Naive B cell (primary cell): ENCODE data around the gene LBP. TPM values are rescaled to one million over a fixed set of nuclear protein-coding genes. Genes with fewer than 3 reads are reported as not detected.
A peak's percentile ranks its signal among the peaks of the same experiment; 100 is the strongest.

Experiments used
- ATAC-seq, 2 donors: fragments of 150-1000 bp; cut with Tn5 transposase; 2 replicates each; pipeline ENCODE4 v1.10.0; 2021; ENCODE audit warnings: low read depth in 2 of 2, mild to moderate bottlenecking in 2 of 2, moderate library complexity in 2 of 2
- DNase-seq: peaks from one replicate; pipeline ENCODE4 v3.0.0; 2022
- H3K27ac Mint-ChIP-seq, 6 donors: one replicate each; pipeline ENCODE4 v1.8.0; 2020 to 2022; ENCODE audit warnings: mild to moderate bottlenecking in 6 of 6, mixed read lengths in 6 of 6, moderate library complexity in 5 of 6, inconsistent platforms in 2 of 6
- H3K27me3 Mint-ChIP-seq, 3 donors: one replicate each; pipeline ENCODE4 v1.8.0; 2021 to 2022; ENCODE audit warnings: mixed read lengths in 3 of 3, mild to moderate bottlenecking in 1 of 3
- H3K36me3 Mint-ChIP-seq, 2 donors: one replicate each; pipeline ENCODE4 v1.8.0; 2020 to 2022; ENCODE audit warnings: mixed read lengths in 2 of 2, inconsistent platforms in 1 of 2, mild to moderate bottlenecking in 1 of 2
- H3K4me1 Mint-ChIP-seq, 3 donors: one replicate each; pipeline ENCODE4 v1.8.0; 2020 to 2022; ENCODE audit warnings: mixed read lengths in 3 of 3, inconsistent platforms in 1 of 3, mild to moderate bottlenecking in 1 of 3, moderate library complexity in 1 of 3
- H3K4me3 Mint-ChIP-seq, 8 donors: one replicate each; pipeline ENCODE4 v1.8.0; 2020 to 2022; ENCODE audit warnings: mild to moderate bottlenecking in 8 of 8, mixed read lengths in 8 of 8, moderate library complexity in 8 of 8, inconsistent platforms in 2 of 8
- H3K9me3 Mint-ChIP-seq, 7 donors: one replicate each; pipeline ENCODE4 v1.8.0; 2020 to 2022; ENCODE audit warnings: mixed read lengths in 7 of 7, mild to moderate bottlenecking in 5 of 7, inconsistent platforms in 2 of 7, moderate library complexity in 1 of 7
- polyA plus RNA-seq, 6 donors: library from polyadenylated mRNA; unstranded; fragments of 300-500 nt; fragmentation: Illumina TruSeq; gene quantifications; one replicate each; pipeline ENCODE4 v1.2.3, GENCODE V29; 2021; ENCODE audit warnings: low read depth in 6 of 6

Gene LBP
- polyA plus RNA-seq, 6 donors from 2014 or later, result not detected

DNA sequence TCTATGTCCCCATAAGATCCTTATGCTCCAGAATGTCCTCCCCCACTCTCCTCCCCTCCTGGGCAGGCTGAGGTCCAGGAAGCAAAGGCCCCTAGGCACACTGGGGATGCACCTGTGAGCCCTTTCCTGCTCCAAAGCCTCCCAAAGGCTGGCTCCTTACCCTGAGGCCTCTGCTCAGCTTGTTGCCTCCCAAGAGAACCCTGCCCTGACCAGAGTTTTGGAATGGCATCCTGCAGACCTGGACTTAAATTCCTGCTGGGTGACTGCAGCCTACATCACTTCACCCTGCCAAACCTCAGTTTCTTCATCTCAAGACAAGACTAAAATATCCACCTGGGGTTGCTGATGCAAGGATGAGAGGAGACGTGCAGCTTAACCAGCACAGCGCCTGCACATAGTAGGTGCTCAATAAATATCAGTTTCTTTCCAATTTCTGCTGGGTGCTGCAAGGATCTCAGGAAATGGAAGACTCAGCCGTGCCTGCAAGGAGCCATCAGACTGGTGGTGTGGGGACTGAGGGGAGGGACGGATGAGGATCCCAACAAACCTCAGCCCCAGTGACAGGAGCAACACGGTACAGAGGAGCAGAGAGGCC, 2.1 kb upstream of the LBP start:
- no peaks in the 10 kb centered on the region for H3K4me1 Mint-ChIP-seq
- H3K9me3 Mint-ChIP-seq, result no peaks in the 10 kb centered on the region
- peaks cover 3 to 25% (median 20%) of the 10 kb centered on the region in 3 donors for H3K27me3 Mint-ChIP-seq
- DNase-seq (no peak), ATAC-seq (no peak)
- H3K36me3 Mint-ChIP-seq, result no peaks in the 10 kb centered on the region
- no peak overlapping the region for H3K4me3 Mint-ChIP-seq
- H3K27ac Mint-ChIP-seq, result no peak overlapping the region

DNA sequence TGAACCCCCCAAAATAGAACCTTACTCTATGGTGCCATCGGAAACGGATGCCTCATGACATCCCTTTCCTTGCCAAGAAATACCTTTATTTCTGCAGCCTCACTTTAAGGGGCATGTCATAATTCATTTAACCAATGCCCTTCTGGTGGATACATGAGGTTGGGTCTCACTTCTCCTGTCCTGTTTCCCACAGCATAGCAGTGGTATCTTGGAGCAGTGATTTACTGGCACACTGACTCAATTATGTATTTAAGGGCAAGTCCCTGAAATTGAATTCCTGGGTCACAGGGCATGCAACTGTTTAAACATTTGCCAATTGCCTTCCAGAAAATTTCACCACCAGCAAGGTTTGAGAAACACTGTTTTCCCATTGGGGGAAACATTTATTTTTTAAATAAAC, 639 bp upstream of the LBP start:
- ATAC-seq (no peak), DNase-seq (no peak)
- Mint-ChIP-seq H3K27ac (no peak overlapping the region), H3K27me3 (peaks cover 3 to 22% (median 18%) of the 10 kb centered on the region in 3 donors), H3K9me3 (no peaks in the 10 kb centered on the region), H3K36me3 (no peaks in the 10 kb centered on the region), H3K4me3 (no peak overlapping the region), H3K4me1 (no peaks in the 10 kb centered on the region)

DNA sequence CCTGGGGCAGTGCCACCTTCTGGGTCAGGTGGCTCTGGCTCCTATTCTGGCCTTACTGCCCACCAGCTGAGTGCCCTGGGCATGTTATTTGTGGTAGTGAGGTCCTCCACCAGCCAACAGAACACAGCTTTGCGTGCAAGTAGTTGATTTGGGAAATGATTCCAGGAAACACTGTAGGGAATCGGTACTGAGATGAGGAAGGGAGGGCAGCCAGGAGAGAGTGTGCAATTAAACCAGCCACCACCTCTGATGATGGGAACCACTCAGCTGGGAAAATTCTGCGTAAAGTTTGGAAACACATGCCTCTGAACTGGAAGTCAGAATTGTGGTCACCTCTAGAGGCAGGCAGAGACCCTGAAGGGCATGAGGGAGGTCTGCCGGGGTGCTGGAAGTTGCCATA, 459 bp downstream of the LBP start:
- Mint-ChIP-seq H3K4me1 (no peaks in the 10 kb centered on the region), H3K9me3 (no peaks in the 10 kb centered on the region), H3K36me3 (no peaks in the 10 kb centered on the region), H3K4me3 (no peak overlapping the region), H3K27ac (no peak overlapping the region), H3K27me3 (peaks cover 0 to 22% (median 20%) of the 10 kb centered on the region in 3 donors)
- no peak for DNase-seq
- no peak for ATAC-seq

DNA sequence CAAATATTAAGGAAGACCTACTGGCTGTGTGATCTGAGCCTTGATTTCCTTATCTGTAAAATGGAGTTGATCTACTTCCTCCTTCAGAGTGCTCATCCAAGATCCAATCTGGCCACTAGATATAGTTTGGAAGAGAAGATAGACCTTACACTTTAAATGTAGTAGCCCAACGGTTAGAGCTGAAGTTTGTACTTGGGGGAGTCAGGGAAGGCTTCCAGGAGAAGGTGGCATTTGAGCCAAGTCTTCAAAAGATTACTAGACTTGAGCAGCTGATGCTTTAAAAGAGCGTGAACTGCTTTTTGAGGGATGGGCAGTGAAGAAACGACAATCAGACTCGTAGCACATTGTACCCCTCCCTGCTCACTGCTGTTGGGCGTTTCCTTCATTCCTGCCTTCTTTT, 3.6 kb downstream of the LBP start:
- Mint-ChIP-seq H3K4me1 (no peaks in the 10 kb centered on the region), H3K27me3 (peaks cover 0 to 16% (median 8%) of the 10 kb centered on the region in 3 donors), H3K27ac (no peak overlapping the region), H3K36me3 (no peaks in the 10 kb centered on the region), H3K9me3 (no peaks in the 10 kb centered on the region), H3K4me3 (no peak overlapping the region)
- ATAC-seq (no peak), DNase-seq (no peak)

DNA sequence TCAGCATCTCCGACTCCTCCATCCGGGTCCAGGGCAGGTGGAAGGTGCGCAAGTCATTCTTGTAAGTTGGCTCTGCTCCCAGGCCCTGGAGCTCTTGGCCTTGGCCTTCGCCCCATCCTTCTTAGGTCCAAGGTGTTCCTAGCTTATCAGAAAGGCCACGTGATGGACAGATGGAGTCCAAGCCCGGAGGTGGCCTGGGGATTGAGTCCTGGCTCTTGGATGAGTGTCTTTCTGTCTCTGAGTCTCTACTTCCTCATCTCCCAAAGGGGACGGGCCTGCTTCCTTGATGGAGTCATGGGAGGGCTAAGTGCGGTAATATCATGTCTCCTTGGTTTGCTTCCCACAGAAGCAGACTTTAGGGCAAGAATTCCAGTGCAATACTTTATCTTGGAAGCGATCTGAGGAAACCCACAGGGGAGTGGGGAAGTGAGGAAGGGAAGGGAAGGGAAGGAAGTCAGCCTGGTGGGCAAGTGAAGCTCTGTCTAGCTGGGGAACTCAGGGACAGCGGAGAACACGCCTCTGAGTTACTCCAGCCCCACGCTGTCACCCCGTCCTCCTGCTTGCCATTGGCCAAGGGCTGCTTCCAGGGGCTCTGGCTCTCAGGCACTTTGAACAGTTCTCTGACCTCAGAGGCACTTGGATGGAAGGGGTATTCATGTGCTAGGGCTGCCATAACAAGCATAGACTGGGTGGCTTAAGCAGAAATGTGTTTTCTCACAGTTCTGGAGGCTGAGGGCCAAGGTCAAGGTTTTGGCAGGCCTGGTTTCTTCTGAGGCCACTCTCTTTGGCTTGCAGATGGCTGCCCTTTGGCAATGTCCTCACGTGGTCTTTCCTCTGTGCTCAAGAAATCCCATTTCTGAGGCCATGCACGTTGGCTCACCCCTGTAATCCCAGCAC, 4.8 kb downstream of the LBP start:
- DNase-seq, result no peak
- no peaks in the 10 kb centered on the region for H3K36me3 Mint-ChIP-seq
- no peak for ATAC-seq
- peaks cover 0 to 5% (median 4%) of the 10 kb centered on the region in 3 donors for H3K4me1 Mint-ChIP-seq
- peaks cover 0 to 16% (median 8%) of the 10 kb centered on the region in 3 donors for H3K27me3 Mint-ChIP-seq
- H3K27ac Mint-ChIP-seq, result peak overlapping the region in 1 of 6 donors; percentile 64
- no peaks in the 10 kb centered on the region for H3K9me3 Mint-ChIP-seq
- H3K4me3 Mint-ChIP-seq, result no peak overlapping the region

DNA sequence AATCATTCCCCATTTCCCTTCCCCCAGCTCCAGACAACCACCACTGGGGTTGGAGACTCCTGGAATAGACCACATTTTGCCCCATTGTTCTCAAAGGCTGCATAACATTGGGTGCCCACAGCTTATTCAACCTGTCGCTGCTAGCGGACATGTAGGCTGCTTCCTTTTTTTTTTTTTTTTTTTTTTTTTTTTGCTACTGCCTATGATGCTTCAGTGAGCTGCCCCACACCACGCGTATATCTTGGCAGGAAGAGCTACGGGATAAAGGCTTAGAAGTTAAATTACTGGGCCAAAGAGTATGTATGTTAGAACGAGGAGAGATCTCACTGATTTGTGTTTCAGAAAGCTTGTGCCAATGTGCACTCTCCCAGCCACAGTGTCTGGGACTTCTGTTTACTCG, 7.0 kb downstream of the LBP start:
- no peaks in the 10 kb centered on the region for H3K36me3 Mint-ChIP-seq
- ATAC-seq (no peak), DNase-seq (no peak)
- no peak overlapping the region for H3K4me3 Mint-ChIP-seq
- H3K27ac Mint-ChIP-seq, result no peak overlapping the region
- no peaks in the 10 kb centered on the region for H3K9me3 Mint-ChIP-seq
- H3K4me1 Mint-ChIP-seq, result peaks cover 0 to 8% (median 8%) of the 10 kb centered on the region in 3 donors
- peaks cover 0 to 4% (median 0%) of the 10 kb centered on the region in 3 donors for H3K27me3 Mint-ChIP-seq

DNA sequence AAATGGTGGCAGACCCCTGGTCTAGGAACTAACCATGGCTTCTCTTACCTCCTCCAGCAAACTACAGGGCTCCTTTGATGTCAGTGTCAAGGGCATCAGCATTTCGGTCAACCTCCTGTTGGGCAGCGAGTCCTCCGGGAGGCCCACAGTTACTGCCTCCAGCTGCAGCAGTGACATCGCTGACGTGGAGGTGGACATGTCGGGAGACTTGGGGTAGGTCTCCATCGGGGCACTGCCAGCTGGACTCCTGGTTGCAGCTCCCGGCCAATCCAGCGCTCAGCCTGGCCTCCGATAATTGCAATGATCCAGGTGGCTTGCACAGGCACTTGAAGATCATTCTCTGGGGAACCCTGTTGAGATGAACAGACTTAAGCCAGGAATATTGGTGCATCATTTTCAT, 7.9 kb downstream of the LBP start:
- H3K4me3 Mint-ChIP-seq, result no peak overlapping the region
- H3K4me1 Mint-ChIP-seq, result peaks cover 0 to 8% (median 8%) of the 10 kb centered on the region in 3 donors
- DNase-seq (no peak), ATAC-seq (no peak)
- H3K27ac Mint-ChIP-seq, result no peak overlapping the region
- H3K27me3 Mint-ChIP-seq, result peaks cover 0 to 4% (median 0%) of the 10 kb centered on the region in 3 donors
- H3K36me3 Mint-ChIP-seq, result no peaks in the 10 kb centered on the region
- H3K9me3 Mint-ChIP-seq, result no peaks in the 10 kb centered on the region

DNA sequence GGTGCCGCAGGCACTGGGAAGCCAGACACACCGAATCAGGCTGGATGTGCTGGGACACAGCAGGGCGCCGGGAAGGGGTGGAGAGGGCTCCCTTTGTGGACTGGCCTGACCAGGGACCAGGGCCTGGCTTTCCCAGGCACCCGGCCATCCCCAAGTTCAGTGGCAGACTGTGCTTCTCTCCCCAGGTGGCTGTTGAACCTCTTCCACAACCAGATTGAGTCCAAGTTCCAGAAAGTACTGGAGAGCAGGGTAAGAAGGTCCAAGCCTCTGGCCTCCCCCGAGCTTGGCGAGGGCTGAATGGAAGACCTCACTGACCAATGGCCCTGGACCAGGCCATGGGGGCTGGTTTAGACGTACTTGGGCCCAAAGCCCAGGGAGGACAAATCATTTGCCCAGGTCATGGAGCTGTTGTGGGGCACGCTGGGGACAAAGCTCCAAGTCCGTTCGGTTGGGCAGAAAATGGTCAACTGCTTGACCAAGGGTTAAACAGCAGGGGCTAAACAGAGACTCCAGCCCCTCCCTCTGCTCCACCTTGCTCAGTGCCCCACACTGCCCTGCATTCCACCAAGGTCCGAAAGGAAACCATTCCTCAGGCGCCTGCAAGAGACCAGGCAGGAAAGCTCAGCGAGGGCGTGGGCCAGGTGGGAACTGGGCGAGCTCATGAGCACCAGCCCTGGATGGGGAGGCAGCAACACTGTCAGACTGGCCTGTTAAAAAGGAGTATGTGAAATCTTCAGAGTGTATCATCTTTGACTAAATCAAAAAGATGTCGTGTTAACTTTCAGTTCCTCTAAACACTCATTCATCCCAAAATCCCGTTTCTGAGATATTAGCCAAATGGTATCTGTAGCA, 9.1 kb downstream of the LBP start:
- no peaks in the 10 kb centered on the region for H3K9me3 Mint-ChIP-seq
- H3K4me3 Mint-ChIP-seq, result no peak overlapping the region
- H3K27me3 Mint-ChIP-seq, result peaks cover 0 to 4% (median 0%) of the 10 kb centered on the region in 3 donors
- peak overlapping the region in 1 of 6 donors; percentile 74 for H3K27ac Mint-ChIP-seq
- no peak for DNase-seq
- no peaks in the 10 kb centered on the region for H3K36me3 Mint-ChIP-seq
- no peak for ATAC-seq
- peaks cover 0 to 8% (median 8%) of the 10 kb centered on the region in 3 donors for H3K4me1 Mint-ChIP-seq

DNA sequence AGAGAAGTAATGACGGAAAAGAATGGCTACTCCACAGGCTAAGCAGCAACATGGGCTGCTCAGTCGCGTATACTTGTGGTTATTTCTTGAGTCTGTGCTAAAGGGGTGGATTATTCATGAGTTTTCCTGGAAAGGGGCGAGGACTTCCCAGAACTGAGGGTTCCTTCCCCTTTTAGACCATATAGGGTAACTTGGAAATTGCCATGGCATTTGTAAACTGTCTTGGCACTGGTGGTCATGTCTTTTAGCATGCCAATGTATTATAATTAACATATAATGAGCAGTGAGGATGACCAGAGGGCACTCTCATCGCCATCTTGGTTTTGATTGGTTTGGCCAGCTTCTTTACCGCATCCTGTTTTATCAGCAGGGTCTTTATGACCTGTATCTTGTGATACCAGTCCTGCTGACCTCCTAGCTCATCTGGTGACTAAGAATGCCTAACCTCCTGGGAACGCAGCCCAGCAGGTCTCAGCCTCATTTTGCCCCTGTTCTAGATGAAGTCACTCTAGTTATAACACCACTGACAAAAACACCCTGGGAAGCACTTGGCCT, 11.4 kb downstream of the LBP start:
- no peak for ATAC-seq
- no peaks in the 10 kb centered on the region for H3K27me3 Mint-ChIP-seq
- H3K9me3 Mint-ChIP-seq, result no peaks in the 10 kb centered on the region
- no peak overlapping the region for H3K4me3 Mint-ChIP-seq
- H3K27ac Mint-ChIP-seq, result peak overlapping the region in 1 of 6 donors; percentile 18
- peaks cover 0 to 8% (median 8%) of the 10 kb centered on the region in 3 donors for H3K4me1 Mint-ChIP-seq
- DNase-seq, result no peak
- no peaks in the 10 kb centered on the region for H3K36me3 Mint-ChIP-seq

DNA sequence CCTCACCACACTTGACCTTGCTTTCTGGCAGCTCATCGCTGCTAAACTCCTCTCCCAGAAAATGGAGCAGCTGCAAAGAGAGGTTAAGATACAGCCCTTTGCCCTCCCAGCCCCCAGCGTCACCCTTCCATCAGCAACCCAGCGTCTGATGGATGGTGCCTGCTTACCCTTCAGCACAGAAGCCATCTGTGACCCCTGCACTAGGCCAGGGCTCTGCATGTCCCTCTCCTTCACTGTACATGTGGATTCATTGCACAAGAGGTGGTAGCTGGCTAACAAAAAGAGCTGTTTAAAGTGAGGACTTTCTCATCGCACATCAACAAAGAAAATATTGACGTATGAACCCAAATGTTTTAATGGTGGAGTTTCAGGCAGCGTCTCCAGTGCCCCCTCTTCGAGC, 12.3 kb downstream of the LBP start:
- H3K4me1 Mint-ChIP-seq, result peaks cover 0 to 8% (median 8%) of the 10 kb centered on the region in 3 donors
- H3K36me3 Mint-ChIP-seq, result no peaks in the 10 kb centered on the region
- H3K9me3 Mint-ChIP-seq, result no peaks in the 10 kb centered on the region
- DNase-seq (no peak), ATAC-seq (no peak)
- no peak overlapping the region for H3K27ac Mint-ChIP-seq
- H3K27me3 Mint-ChIP-seq, result peaks cover 0 to 7% (median 0%) of the 10 kb centered on the region in 3 donors
- peak overlapping the region in 1 of 8 donors; percentile 19 for H3K4me3 Mint-ChIP-seq

DNA sequence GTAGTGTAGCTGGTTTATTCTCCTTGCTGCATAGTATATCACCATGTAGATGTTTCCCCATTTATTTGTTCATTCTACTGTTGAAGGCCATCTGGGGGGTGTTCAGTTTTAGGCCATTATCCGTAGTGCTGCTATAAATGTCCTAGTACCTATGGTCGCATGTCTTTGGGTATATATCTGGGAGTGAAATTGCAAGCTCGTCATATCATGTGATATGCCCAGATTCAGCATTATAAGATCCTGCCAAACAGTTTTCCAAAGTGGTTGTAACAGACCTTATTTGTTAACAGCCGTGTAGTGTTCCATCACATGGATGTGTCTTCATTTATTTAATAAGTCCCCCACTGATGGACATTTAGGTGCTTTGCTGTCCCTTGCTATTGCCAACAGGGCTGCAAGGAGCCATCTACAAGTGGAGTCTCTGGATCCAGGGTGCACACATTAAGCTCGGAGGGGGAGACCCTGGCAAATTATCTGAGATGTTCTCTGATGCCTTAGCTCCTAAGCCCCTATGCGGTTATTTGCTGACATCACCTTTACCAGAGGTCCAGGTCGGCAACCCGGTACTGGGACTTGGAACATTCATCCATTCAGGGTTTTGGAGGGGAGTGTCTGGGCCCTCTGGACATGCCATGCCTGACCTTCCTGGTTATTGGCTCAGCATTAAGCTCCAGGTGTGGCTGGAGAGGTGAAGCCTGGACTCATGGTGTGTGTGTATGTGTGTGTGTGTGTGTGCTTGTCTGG, 16.9 kb downstream of the LBP start:
- Mint-ChIP-seq H3K9me3 (no peaks in the 10 kb centered on the region), H3K27me3 (peaks cover 8 to 16% (median 8%) of the 10 kb centered on the region in 3 donors), H3K4me3 (no peak overlapping the region), H3K27ac (peak overlapping the region in 1 of 6 donors; percentile 5), H3K36me3 (no peaks in the 10 kb centered on the region), H3K4me1 (no peaks in the 10 kb centered on the region)
- DNase-seq (no peak), ATAC-seq (no peak)

DNA sequence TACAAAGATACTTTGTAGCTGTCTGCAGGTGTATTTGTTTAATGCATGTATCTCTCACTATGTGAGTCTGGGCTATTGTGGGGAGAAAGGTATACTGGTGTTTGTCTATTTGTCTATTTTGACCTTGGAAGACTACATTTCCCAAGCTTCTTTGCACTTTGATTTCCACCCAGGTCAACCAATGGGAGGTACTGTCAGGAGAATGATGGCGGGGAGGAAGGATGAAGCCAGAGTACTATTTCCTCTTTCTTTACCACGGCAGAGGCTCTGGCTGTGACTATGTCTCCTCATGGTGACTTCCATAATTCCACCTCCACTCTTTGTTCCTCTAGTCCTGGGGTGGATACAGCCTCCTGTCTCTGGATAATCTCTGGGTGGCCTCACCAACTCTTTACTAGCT, 23.1 kb downstream of the LBP start:
- Mint-ChIP-seq H3K27ac (peak overlapping the region in 1 of 6 donors; percentile 0), H3K36me3 (no peaks in the 10 kb centered on the region), H3K4me3 (no peak overlapping the region), H3K9me3 (no peaks in the 10 kb centered on the region), H3K4me1 (peaks cover 0 to 8% (median 6%) of the 10 kb centered on the region in 3 donors), H3K27me3 (peaks cover 4 to 21% (median 17%) of the 10 kb centered on the region in 3 donors)
- ATAC-seq, result peak in 1 of 2 donors; percentile 40
- no peak for DNase-seq
